GM23248 (cell line): ENCODE results near the gene GNRHR. TPM values are rescaled to one million over a fixed set of nuclear protein-coding genes. Genes with fewer than 3 reads are reported as not detected.

ENCODE experiments used
- DNase-seq: peaks from one replicate; pipeline ENCODE4 v3.0.0-alpha.2; 2015
- H2AFZ ChIP-seq: fragments of 200-600 bp; sonication (generic); 2 replicates; pipeline ENCODE4 v1.6.1; 2016; ENCODE audit warnings: antibody characterized with exemption
- H3F3A ChIP-seq: fragments of 200-600 bp; sonication (generic); 2 replicates; pipeline ENCODE4 v1.6.1; 2016; ENCODE audit warnings: mild to moderate bottlenecking, antibody characterized with exemption, mixed run types; ENCODE audit not compliant: insufficient read depth
- H3K27ac ChIP-seq: fragments of 200-600 bp; sonication (generic); 2 replicates; pipeline ENCODE4 v1.5.1; 2016; ENCODE audit warnings: mild to moderate bottlenecking
- H3K27me3 ChIP-seq: fragments of 200-600 bp; sonication (generic); replicated peaks from 2 replicates; pipeline ENCODE4 v1.6.1; 2016; ENCODE audit warnings: mild to moderate bottlenecking; ENCODE audit not compliant: insufficient read depth
- H3K36me3 ChIP-seq: fragments of 200-600 bp; sonication (generic); 2 replicates; pipeline ENCODE4 v1.6.1; 2016; ENCODE audit warnings: low read depth, mild to moderate bottlenecking
- H3K4me1 ChIP-seq: fragments of 200-600 bp; sonication (generic); 2 replicates; pipeline ENCODE4 v1.6.1; 2016; ENCODE audit warnings: mild to moderate bottlenecking; ENCODE audit not compliant: insufficient read depth
- H3K4me2 ChIP-seq: fragments of 200-600 bp; sonication (generic); one replicate; pipeline ENCODE4 v1.6.1; 2016; ENCODE audit warnings: mild to moderate bottlenecking; ENCODE audit not compliant: unreplicated experiment
- H3K4me3 ChIP-seq: fragments of 200-600 bp; sonication (generic); 2 replicates; pipeline ENCODE4 v1.5.1; 2016; ENCODE audit warnings: mild to moderate bottlenecking
- H3K79me2 ChIP-seq: fragments of 200-600 bp; sonication (generic); 2 replicates; pipeline ENCODE4 v1.6.1; 2016; ENCODE audit warnings: mild to moderate bottlenecking; ENCODE audit not compliant: insufficient read depth
- H3K9ac ChIP-seq: fragments of 200-600 bp; sonication (generic); 2 replicates; pipeline ENCODE4 v1.6.1; 2016; ENCODE audit warnings: mild to moderate bottlenecking
- H3K9me2 ChIP-seq: fragments of 200-600 bp; sonication (generic); 2 replicates; pipeline ENCODE4 v1.6.1; 2016; ENCODE audit warnings: mixed run types, mild to moderate bottlenecking, moderate library complexity; ENCODE audit not compliant: insufficient read depth
- H3K9me3 ChIP-seq: fragments of 200-600 bp; sonication (generic); one replicate; pipeline ENCODE4 v1.6.1; 2017; ENCODE audit warnings: low read depth
- H4K20me1 ChIP-seq: fragments of 200-600 bp; sonication (generic); 2 replicates; pipeline ENCODE4 v1.6.0; 2016; ENCODE audit not compliant: insufficient read depth
- EZH2 ChIP-seq: fragments of 200-600 bp; sonication (generic); IDR thresholded peaks from 2 replicates; pipeline ENCODE4 v1.6.1; 2018; ENCODE audit warnings: antibody characterized with exemption, mild to moderate bottlenecking; ENCODE audit not compliant: insufficient read depth, poor library complexity, severe bottlenecking
- EZH2phosphoT487 ChIP-seq: fragments of 200-600 bp; sonication (generic); IDR thresholded peaks from 2 replicates; pipeline ENCODE4 v1.6.1; 2018; ENCODE audit warnings: antibody characterized with exemption, moderate library complexity, mild to moderate bottlenecking, low read depth; ENCODE audit not compliant: insufficient read depth
- WGBS, 2 experiments: methylation state at CpG; one replicate each; pipeline ENCODE4 v1.1.6; 2015 to 2017; ENCODE audit warnings: low lambda C conversion rate in 2 of 2, low coverage in 1 of 2; ENCODE audit errors: missing lambda C conversion rate in 2 of 2; 5-methylcytosine and 5-hydroxymethylcytosine counted together
- in situ Hi-C: fragments of 300-500 bp; cut with MboI; formaldehyde crosslinking; loops from 2 replicates; pipeline ENCODE4 v1.15.0; 2020
- polyA plus RNA-seq: library from polyadenylated mRNA; unstranded; fragments of >200 nt; fragmentation: Nextera tagmentation; extraction: Ambion mirVana; gene quantifications from 2 replicates; pipeline ENCODE4 v1.2.1, GENCODE V29; 2016
- total RNA-seq: library from RNA; depleted of rRNA; stranded (reverse); fragments of >200 nt; shearing (Covaris generic); gene quantifications from 2 replicates; pipeline ENCODE4 v1.2.3, GENCODE V29; 2014

GNRHR gene
- total and polyA plus RNA-seq, 2 experiments from 2014 or later: 0.08 TPM; not detected in 1

GRCh38 chr4:67702166-67702565, 52.0 kb downstream of the GNRHR start:
- TF ChIP-seq EZH2phosphoT487: no peak
- TF ChIP-seq EZH2: no peak
- peak overlapping the region; percentile 82; the same call in 1 of the 2 replicates for H3K27ac ChIP-seq
- no peaks in the 10 kb centered on the region for H3K27me3 ChIP-seq
- DNase-seq: no peak
- H3K4me1 ChIP-seq: peaks cover 28% of the 10 kb centered on the region
- H3K9me3 ChIP-seq: no peaks in the 10 kb centered on the region
- no peaks in the 10 kb centered on the region for H4K20me1 ChIP-seq
- H3K9me2 ChIP-seq: no peaks in the 10 kb centered on the region
- peak overlapping the region; percentile 95 for H3K4me3 ChIP-seq
- H3K79me2 ChIP-seq: peaks cover 97% of the 10 kb centered on the region
- in situ Hi-C loops: no loop called here
- H3K36me3 ChIP-seq: no peaks in the 10 kb centered on the region
- H3K4me2 ChIP-seq: peak overlapping the region; percentile 88
- H3F3A ChIP-seq: no peaks in the 10 kb centered on the region; the same call in 1 of the 2 replicates
- peak overlapping the region; percentile 92 for H3K9ac ChIP-seq
- peak overlapping the region; percentile 91 for H2AFZ ChIP-seq
- whole genome bisulfite sequencing, 2 experiments: 75 to 77% methylated on average over 2 of the region's 2 CpGs

DNA sequence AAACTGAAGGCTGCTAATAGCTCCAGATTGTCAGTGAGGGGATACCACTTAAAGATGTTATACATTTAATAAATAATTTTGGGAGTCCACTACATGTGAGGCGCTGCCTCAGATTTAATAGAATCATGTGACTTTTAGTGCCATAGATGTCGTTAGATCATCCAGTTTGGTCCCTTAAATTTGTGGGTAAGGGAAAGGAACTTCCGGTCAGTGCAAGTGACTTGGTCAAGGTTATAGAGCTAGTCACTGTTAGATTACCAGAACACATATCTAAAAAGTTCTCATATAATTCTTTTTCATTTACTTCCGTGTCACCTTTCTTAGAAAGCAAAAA, 52.7 kb downstream of the GNRHR start:
- Histone ChIP-seq H3K9ac (peak overlapping the region; percentile 92), H2AFZ (peak overlapping the region; percentile 91), H3K36me3 (no peaks in the 10 kb centered on the region), H3K4me2 (peak overlapping the region; percentile 88), H3K27ac (peak overlapping the region; percentile 82), H3K9me3 (no peaks in the 10 kb centered on the region), H3F3A (no peaks in the 10 kb centered on the region; the same call in 1 of the 2 replicates), H3K9me2 (no peaks in the 10 kb centered on the region), H3K79me2 (peaks cover 97% of the 10 kb centered on the region), H3K4me1 (peaks cover 28% of the 10 kb centered on the region), H4K20me1 (no peaks in the 10 kb centered on the region), H3K4me3 (peak overlapping the region; percentile 95), H3K27me3 (no peaks in the 10 kb centered on the region)
- WGBS, 2 experiments: 12% methylated on average over 4 of the region's 4 CpGs
- in situ Hi-C loops: no loop called here
- no peak for DNase-seq
- no peak for TF ChIP-seq EZH2phosphoT487
- TF ChIP-seq EZH2: no peak

DNA sequence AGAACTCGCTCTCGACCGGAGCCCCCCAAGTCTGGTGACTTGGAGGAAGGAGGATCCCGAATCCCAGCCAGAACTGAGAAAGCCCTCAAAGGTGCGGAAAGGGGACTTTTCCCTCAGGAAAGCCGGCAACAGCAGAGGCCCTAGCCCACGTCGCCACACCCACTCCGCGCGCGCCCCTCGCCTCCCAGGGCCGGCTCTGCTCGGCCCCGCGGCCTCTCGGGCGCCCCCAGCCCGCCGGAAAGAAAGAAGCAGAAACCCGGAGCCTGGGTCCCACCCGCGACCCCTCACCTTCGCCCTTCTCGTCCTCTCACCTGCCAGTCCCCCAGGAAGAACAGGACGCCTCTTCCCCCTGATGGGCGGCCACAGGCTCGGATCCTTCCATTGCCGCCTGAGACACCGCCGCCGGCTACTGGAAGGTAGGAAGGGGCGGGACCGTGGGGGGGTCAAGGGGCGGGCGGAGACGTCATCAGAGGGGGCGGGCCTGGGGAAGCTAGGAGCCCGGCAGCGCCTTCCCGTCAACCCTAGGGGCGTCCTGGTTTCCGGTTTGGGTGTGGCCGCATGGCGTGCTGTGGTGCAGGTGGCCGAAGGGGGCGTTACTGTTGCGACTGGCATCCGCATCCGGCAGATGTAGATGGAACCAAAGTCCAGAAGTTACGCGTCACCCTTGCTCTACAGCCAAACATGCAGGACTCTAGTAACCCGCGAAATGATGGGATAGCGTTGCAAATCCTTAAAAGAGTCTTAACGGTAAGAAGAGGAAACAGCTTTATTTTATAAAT, 53.3 kb downstream of the GNRHR start, which contains the start of gene UBA6:
TSS of gene UBA6 (minus strand) at position 418 of the 779 bp plus-strand sequence. CDS start at position 382, 36 bp downstream.
- in situ Hi-C loops: no loop called here
- H4K20me1 ChIP-seq: no peaks in the 10 kb centered on the region
- no peak for TF ChIP-seq EZH2phosphoT487
- no peak for TF ChIP-seq EZH2
- H3K9me2 ChIP-seq: no peaks in the 10 kb centered on the region
- no peaks in the 10 kb centered on the region for H3K36me3 ChIP-seq
- H3K27ac ChIP-seq: peak within 1 kb of the TSS; percentile 82
- H3K27me3 ChIP-seq: no peaks in the 10 kb centered on the region
- 1 to 2% methylated on average over 33 to 45 of the region's 57 CpGs for WGBS, 2 experiments
- peaks cover 28% of the 10 kb centered on the region for H3K4me1 ChIP-seq
- H3K9ac ChIP-seq: peak within 1 kb of the TSS; percentile 92
- no peaks in the 10 kb centered on the region for H3K9me3 ChIP-seq
- DNase-seq: peak; percentile 99
- H3K4me3 ChIP-seq: peak within 1 kb of the TSS; percentile 95
- peaks cover 97% of the 10 kb centered on the region for H3K79me2 ChIP-seq
- peak within 1 kb of the TSS; percentile 93 for H3K4me2 ChIP-seq
- H2AFZ ChIP-seq: peak within 1 kb of the TSS; percentile 91
- no peaks in the 10 kb centered on the region; the same call in 1 of the 2 replicates for H3F3A ChIP-seq

- peak overlapping the region; percentile 91 for H2AFZ ChIP-seq
- peak overlapping the region; percentile 93 for H3K4me2 ChIP-seq
- 32% methylated on average over 11 of the region's 11 CpGs for WGBS, 2 experiments
- no peaks in the 10 kb centered on the region for H3K27me3 ChIP-seq
- no peaks in the 10 kb centered on the region for H4K20me1 ChIP-seq
- peak overlapping the region; percentile 92 for H3K9ac ChIP-seq
- no peaks in the 10 kb centered on the region; the same call in 1 of the 2 replicates for H3F3A ChIP-seq
- H3K9me2 ChIP-seq: no peaks in the 10 kb centered on the region
- TF ChIP-seq EZH2 (no peak), EZH2phosphoT487 (no peak)
- DNase-seq: peak; percentile 64
- H3K27ac ChIP-seq: peak overlapping the region; percentile 82
- H3K4me1 ChIP-seq: peaks cover 28% of the 10 kb centered on the region
- H3K79me2 ChIP-seq: peaks cover 97% of the 10 kb centered on the region
- peak overlapping the region; percentile 95 for H3K4me3 ChIP-seq
- no peaks in the 10 kb centered on the region for H3K9me3 ChIP-seq
- in situ Hi-C loops: no loop called here
- H3K36me3 ChIP-seq: no peaks in the 10 kb centered on the region
Observed at GRCh38 chr4:67700116-67700737, 54.0 kb downstream of the GNRHR start.
